Measurements from ENCODE around the gene PTPRN2.

PTPRN2 gene

DNA sequence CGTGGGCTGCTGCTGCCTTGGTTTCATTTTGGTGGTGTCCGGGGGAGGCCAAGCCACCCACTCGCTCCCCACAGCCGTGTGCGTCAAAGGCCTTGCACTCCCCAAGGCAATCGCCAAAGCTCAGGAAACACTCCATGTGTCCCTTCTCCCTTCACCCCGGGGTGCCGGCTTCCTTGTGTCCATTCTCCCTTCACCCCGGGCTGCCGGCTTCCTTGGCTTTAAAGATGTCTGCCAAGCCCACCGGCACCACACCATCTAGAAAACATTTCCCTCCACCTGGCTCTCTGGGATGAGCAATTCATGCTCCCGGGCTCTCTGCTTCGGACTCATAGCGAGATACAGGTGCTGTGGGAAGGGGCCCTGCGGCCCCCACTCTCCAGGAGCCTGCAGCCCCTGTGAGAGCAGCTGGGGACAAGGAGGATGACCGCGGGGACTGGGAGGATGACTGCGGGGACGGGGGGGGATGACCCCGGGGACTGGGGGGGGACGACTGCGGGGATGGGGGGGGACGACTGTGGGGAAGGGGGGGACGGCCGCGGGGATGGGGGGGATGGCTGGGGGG is 928.7 kb downstream of the PTPRN2 start:
- no peak for DNase-seq (ENCODE audit: low spot score)

GRCh38 chr7:157657741-157658740 is 929.6 kb downstream of the PTPRN2 start:
- DNase-seq (ENCODE audit: low spot score) = no peak

DNA sequence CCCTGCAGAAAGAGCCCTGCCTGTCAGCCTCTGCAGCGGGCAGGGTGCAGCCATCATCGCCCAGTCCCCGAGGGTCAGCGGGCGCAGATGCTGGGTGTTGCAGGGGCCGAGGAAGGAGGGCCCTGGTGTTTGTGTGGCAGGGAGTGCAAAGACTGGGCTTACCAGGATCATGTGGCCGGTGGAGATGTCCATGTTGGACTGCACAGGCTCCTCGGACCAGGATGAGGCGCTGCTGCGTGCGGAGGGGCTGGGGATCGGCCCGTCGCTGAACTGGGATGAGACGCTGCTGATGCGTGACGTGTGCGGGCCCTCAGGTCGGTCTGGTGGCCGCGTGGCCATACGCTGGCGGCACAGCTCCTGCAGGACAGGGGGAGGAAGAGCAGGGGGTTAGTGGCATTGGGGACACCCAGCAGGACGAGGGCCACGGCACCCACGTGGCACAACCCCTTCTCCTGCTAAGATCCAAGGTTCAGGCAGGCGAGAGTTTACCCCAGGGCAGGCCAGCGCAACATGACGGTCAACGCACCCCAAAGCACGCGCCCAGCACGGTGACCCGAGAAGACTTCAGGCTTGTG is 931.3 kb downstream of the PTPRN2 start:
- no peak for DNase-seq (ENCODE audit: low spot score)

DNA sequence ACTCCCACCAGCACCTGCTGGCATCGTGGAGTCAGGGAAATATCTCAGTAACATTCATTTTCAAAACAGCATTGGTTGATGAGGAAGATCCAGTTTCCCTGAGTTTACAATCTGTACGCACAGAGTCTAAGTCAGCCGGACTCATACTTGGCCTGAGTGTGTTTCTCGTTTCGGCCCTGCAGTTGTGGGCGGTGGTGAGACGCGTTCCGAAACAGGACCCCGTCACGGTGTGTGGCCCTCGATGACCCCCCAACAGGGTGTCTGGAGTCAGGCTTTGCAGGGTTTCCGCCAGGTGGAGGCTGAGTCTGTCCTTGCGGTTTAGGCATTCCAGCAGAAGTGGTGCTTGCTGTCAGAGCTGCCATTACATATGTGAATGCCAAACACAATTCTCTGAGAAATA is 933.3 kb downstream of the PTPRN2 start:
- no peak for DNase-seq (ENCODE audit: low spot score)

DNA sequence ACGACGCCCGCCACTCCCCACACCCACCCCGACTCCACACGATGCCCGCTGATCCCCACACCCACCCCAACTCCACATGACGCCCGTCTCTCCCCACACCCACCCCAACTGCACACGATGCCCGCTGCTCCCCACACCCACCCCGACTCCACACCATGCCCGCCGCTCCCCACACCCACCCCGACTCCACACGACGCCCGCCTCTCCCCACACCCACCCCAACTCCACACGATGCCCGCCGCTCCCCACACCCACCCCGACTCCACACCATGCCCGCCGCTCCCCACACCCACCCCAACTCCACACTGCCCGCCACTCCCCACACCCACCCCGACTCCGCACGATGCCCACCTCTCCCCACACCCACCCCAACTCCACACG is 933.8 kb downstream of the PTPRN2 start:
- no peak for DNase-seq (ENCODE audit: low spot score)

DNA sequence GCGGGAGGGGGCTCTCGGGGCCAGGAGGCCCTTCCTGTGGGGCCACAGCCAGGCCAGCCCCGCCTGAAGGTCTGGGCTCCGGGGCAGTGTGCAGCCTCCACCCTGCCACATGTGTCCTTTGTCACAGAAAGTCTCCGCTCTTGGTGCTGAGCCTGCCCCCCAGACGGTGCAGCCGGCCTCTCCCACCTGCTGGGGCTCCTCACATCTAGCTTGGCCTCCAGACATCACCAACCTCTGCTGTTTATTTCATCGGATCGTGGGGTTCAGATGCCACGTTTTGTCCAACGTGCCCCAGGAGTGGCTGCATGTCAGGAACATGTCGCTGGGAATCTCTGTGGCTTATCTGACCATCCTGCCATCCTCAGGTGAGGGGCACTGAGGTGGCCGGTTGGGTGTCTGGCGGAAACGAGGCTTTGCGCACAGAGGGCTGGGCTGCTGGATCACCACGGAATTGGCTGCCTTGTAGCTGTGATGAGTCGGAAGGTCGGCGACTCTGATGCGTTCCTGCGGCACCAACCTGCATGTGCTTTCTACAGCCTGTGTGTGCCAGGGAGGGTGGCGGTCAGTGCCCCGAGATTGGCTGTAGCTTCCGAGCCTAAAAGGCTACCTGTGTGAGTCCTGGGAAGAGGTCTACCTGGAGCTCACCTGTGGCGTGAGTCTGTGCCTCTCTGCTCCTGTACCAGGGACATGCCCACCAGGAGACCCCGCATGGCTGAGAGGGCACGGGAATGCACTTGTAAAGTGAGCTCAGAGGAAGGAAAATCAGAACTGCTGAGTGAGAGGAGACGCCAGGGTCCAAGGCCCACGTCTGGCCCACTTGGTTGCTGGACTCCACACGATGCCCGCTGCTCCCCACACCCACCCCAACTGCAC is 934.4 kb downstream of the PTPRN2 start:
- no peak for DNase-seq (ENCODE audit: low spot score)

GRCh38 chr7:157652161-157652953 is 935.3 kb downstream of the PTPRN2 start:
- DNase-seq (ENCODE audit: low spot score) = no peak

DNA sequence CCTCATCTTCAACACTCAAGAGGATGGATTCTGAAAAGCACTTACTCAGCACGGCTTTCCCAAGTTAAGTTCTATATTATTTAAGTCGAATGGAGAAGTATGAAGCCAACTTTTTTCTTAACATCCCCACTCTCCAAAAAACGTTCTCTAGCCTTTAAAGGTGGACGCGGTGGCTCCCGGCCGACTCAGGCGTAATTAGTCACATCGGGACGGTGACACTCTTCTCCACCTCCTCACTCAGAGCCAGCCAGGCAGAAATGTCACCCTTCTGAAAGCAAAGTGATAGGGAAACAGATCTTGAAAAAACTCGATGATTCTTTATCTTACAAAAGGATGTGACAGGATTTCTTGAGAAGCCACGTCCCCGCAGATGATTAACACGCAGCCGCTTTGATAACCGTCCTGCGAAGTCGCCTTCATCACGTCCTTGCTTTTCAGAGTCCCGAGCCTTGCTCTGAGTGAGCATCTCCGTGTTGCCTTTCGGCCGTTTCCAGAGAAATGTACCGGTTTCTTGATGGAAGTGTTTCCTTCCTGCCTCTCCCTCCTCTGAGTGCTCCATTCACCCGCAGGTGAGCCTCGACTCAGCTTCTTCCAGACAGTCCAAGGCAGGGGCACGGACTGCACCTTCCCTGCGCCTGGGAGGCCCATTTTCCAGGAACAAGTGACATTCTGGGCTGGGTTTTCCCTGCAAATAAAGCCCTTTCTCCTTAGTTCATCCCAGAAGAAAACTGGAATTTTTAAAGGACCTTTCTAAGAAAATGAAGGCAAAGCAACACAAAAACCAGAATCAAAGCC is 936.1 kb downstream of the PTPRN2 start:
- no peak for DNase-seq (ENCODE audit: low spot score)

- DNase-seq (ENCODE audit: low spot score) = no peak
Measured at GRCh38 chr7:157650801-157651200, 936.8 kb downstream of the PTPRN2 start.

GRCh38 chr7:157650131-157650631 is 937.4 kb downstream of the PTPRN2 start:
- no peak for DNase-seq (ENCODE audit: low spot score)

DNA sequence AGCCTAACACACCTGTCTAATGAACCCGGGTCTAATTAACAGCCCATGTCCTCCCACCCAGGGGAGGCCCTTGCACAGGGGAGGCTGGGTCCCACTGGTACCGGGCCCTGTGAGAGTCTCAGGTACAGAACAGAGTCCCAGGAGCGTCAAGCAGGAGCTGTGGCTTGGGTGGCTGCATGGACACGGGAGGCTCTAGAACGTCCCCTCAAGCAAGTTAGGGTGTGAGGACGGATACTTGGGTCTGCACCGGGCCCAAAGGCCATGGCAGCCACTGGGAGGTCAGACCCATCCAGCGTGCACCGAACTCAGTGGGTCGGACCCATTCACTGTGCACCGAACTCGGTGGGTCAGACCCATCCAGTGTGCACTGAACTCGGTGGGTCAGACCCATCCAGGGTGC is 941.1 kb downstream of the PTPRN2 start:
- DNase-seq (ENCODE audit: low spot score) = no peak

- no peak for DNase-seq (ENCODE audit: low spot score)
Measured at GRCh38 chr7:157645539-157645938, 942.1 kb downstream of the PTPRN2 start.

DNA sequence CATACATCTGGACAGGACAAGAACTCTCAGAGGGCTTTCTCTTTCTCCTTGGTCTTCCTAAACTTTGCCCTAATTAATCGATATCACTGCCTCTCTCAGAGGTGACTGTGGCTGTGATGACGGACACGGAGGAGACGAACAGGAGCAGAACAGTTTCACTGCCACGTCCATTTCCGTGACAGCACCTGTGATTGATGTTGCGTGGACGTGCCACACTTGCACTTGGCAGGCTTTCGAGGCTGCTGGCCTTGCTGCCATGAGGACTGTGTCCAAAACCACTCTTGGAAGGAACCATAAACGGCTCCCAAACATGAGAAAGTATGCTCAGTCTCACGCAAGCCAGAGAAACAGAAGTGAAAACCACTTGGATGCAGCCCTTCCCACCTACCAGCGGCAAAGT is 942.7 kb downstream of the PTPRN2 start:
- no peak for DNase-seq (ENCODE audit: low spot score)

DNA sequence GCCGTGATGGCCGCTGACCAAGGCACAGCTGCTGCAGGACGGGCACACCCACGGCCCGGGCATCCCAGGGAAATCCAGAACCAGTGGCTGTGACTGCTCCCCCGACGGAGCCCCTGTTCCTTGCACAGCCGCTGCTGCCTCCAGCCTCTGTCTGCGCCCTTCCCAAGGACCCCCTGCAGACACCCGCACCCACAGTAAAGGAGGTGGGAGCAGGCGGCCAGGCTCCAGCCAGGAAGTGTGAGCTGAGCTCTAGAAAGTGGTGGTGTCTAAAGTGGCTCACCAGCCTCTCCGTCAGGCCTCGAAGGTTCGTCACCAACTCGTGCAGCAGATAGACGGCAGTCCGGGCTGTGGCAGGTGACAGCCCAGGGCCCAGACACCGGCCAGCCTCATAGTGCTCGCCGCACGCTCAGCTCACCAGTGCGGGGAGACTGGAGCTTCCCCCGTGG is 944.1 kb downstream of the PTPRN2 start:
- DNase-seq (ENCODE audit: low spot score) = no peak

DNA sequence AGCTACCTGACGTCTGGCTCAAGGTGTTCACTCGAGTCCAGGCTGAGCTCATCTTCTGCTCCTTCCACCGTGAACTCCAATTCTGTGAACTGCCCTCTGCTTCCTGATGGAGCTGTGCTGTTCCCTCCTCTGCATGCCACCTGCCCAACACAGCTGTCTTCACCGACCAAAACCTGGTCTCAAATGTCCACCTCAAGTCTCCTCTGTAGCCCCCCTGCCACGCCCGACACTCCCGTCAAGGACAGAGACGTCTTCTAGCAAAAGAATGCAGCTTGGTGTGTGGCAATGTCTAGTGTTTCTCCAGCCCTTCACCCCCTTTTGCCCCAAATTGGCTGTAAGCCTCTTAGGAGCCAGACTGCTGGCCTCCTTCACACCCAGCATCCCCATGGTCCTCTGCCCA is 945.8 kb downstream of the PTPRN2 start:
- no peak for DNase-seq (ENCODE audit: low spot score)

- DNase-seq (ENCODE audit: low spot score) = no peak
Measured at GRCh38 chr7:157640144-157640543, 947.5 kb downstream of the PTPRN2 start.

- DNase-seq (ENCODE audit: low spot score) = no peak
Measured at GRCh38 chr7:157638563-157638962, 949.1 kb downstream of the PTPRN2 start.

- no peak for DNase-seq (ENCODE audit: low spot score)
Measured at GRCh38 chr7:157637216-157637949, 950.2 kb downstream of the PTPRN2 start.

GRCh38 chr7:157635669-157636068 is 952.0 kb downstream of the PTPRN2 start:
- no peak for DNase-seq (ENCODE audit: low spot score)

DNA sequence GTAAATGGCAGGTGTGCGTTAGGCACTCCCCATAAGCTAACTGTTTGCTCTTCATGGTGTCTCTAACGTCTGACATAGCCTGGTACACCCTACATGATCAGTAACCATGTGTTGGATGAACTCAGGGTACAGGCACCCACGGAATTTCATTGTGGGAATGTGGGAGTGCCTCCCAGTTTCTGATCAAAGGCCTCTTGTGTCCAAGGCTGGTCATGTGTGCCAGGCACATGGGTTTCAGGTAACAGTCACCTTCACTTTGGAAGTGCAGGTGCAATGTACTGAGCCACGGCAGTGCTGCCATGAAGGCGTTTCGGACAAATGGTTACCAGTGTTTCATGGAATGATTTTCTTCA is 952.5 kb downstream of the PTPRN2 start:
- DNase-seq (ENCODE audit: low spot score) = peak; percentile 95

Measured in SW480 (cell line).